Measurements from ENCODE around the gene TYW3.

DNA sequence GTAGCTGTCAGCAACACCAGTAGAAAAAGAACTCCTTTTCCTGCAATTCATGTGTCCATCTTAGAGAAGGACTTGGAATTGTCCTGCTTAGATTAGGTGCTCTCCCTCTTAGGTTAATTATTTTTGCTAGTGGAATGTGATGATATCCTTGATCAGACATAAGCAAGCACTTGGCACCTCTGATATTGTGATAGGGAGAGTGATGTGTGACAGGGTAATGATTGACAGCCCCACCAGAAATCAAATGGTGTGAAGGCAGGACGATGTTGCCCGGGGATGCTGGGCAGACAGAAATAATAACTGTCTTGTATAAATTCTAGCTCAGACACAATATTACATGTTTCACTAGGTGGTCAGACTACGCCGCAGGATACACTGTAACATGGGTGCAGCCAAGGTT lies 4.4 kb downstream of the TYW3 start:
- TF ChIP-seq EZH2 (IDR thresholded peaks at IDR 0.05) (no peak), POLR2AphosphoS5 (IDR thresholded peaks at IDR 0.05; ENCODE audit: borderline replicate concordance, low read depth, low read length) (no peak), FOXP2 (optimal IDR thresholded peaks at IDR 0.05; ENCODE audit: control extremely low read depth, extremely low read length, insufficient read depth) (no peak)

Data from SK-N-MC (cell line).